ENCODE measurements around the gene SLC51A.

DNA sequence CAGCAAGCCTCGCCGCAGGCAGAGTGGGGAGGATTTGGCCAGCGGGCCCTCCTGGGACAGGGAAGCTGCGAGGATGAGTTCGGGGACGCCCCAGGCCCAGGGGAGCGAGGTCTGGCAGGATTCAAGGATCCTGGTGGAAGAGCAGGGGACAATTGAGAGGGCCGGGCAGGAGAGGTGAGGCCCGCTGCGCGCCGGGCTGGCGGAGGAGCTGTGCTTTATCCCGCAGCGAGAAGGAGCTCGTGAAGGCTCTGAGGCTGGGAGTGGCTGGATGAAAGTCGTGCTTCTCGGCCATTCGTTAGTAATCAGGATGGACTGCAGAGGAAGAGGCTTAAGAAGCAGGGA is 3.6 kb downstream of the SLC51A start:
- TF ChIP-seq POLR2A (IDR thresholded peaks at IDR 0.05; ENCODE audit: low read depth, low read length): no peak
- TF ChIP-seq, protein P1, sequence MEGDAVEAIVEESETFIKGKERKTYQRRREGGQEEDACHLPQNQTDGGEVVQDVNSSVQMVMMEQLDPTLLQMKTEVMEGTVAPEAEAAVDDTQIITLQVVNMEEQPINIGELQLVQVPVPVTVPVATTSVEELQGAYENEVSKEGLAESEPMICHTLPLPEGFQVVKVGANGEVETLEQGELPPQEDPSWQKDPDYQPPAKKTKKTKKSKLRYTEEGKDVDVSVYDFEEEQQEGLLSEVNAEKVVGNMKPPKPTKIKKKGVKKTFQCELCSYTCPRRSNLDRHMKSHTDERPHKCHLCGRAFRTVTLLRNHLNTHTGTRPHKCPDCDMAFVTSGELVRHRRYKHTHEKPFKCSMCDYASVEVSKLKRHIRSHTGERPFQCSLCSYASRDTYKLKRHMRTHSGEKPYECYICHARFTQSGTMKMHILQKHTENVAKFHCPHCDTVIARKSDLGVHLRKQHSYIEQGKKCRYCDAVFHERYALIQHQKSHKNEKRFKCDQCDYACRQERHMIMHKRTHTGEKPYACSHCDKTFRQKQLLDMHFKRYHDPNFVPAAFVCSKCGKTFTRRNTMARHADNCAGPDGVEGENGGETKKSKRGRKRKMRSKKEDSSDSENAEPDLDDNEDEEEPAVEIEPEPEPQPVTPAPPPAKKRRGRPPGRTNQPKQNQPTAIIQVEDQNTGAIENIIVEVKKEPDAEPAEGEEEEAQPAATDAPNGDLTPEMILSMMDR (IDR thresholded peaks at IDR 0.05; ENCODE audit: extremely low read depth in 1 of 2, insufficient read depth in 1 of 2, low read depth in 1 of 2, low read length in 2 of 2): no peak

Data from endothelial cell of umbilical vein (primary cell).